Heart right ventricle (tissue), 16 donors: ENCODE measurements around the gene SLC39A9. TPM values are rescaled to one million over a fixed set of nuclear protein-coding genes. Genes with fewer than 3 reads are reported as not detected.

Experiments
- ATAC-seq, 8 donors: fragments of 200-7000 bp; cut with Tn5 transposase; one replicate each; pipeline ENCODE4 v1.9.1; 2020; ENCODE audit warnings: mild to moderate bottlenecking in 8 of 8, moderate library complexity in 8 of 8, moderate number of reproducible peaks in 1 of 8
- DNase-seq, 2 donors: peaks; one replicate each; pipeline ENCODE4 v3.0.0-alpha.2; 2020
- H3K27ac ChIP-seq, 10 donors: fragments of 200-600 bp; sonication (generic) in 2 of 10; one replicate each; pipeline versions ENCODE4 v1.5.0 to v1.8.0; 2020 to 2022; ENCODE audit warnings: mild to moderate bottlenecking in 3 of 10
- H3K27me3 ChIP-seq, 7 donors: fragments of 200-600 bp; one replicate each; pipeline ENCODE4 v1.8.0; 2021 to 2022; ENCODE audit warnings: mild to moderate bottlenecking in 2 of 7
- H3K36me3 ChIP-seq, 9 donors: fragments of 200-600 bp; sonication (generic) in 1 of 9; one replicate each; pipeline versions ENCODE4 v1.5.0 to v1.8.0; 2020 to 2022; ENCODE audit warnings: mild to moderate bottlenecking in 2 of 9
- H3K4me1 ChIP-seq, 9 donors: fragments of 200-600 bp; sonication (generic) in 1 of 9; one replicate each; pipeline versions ENCODE4 v1.5.0 to v1.8.0; 2020 to 2022; ENCODE audit warnings: mild to moderate bottlenecking in 4 of 9
- H3K4me3 ChIP-seq, 10 donors: fragments of 200-600 bp; sonication (generic) in 2 of 10; one replicate each; pipeline versions ENCODE4 v1.5.0 to v1.8.0; 2020 to 2022; ENCODE audit warnings: mild to moderate bottlenecking in 7 of 10, moderate library complexity in 2 of 10
- H3K9me3 ChIP-seq, 11 donors: fragments of 200-600 bp in 10 of 11; sonication (generic) in 2 of 11; one replicate each; pipeline versions ENCODE4 v1.5.0 to v1.8.0; 2013 to 2022; ENCODE audit warnings: mild to moderate bottlenecking in 2 of 11, control low read depth in 1 of 11, moderate library complexity in 1 of 11
- CTCF ChIP-seq, 9 donors: fragments of 200-600 bp; sonication (generic) in 2 of 9; IDR thresholded peaks; one replicate each; pipeline versions ENCODE4 v1.5.0 to v1.8.0; 2021 to 2022; ENCODE audit warnings: antibody characterized with exemption in 9 of 9, mild to moderate bottlenecking in 5 of 9, moderate library complexity in 1 of 9
- WGBS, 2 donors: extraction: QIAGEN DNeasy Blood & Tissue Kit; methylation state at CpG; one replicate each; pipeline ENCODE4 v1.1.7; 2013; ENCODE audit warnings: inconsistent platforms in 1 of 2; 5-methylcytosine and 5-hydroxymethylcytosine counted together
- intact Hi-C, 10 donors: fragments of 100-400 bp; cut with DNase I; formaldehyde crosslinking; loops; one replicate each; pipeline versions ENCODE4 v1.11.1 to v1.14.2; 2022
- polyA plus RNA-seq, 2 donors: library from polyadenylated mRNA; stranded (reverse); fragments of 200-250 nt; gene quantifications; one replicate each; pipeline ENCODE4 v1.2.3, GENCODE V29; 2013
- total RNA-seq, 10 donors: library from RNA; stranded (reverse); fragmentation: NEBNext Ultra II Directional in 3 of 10; extraction: Animal tissue kit (Norgen Biotek cat#: 25700) in 3 of 10; gene quantifications; one replicate each; pipeline versions ENCODE4 v1.2.1 to v1.2.4, GENCODE V29; 2021 to 2023
- donor health status: Arrhythmogenic right ventricular cardiomyopathy.
- donor health status: ischemic (EF 13 %, LVEDD 7.1; RV severe dilation, severe dysfunction).
- donor health status: healthy with polysubstance abuse.
- donor health status: DM: no; HTN: yes; CAD: no.
- donor health status: DM: no; HTN: no; CAD: no.
- donor health status: ischemic (EF 25% LVEDD 6.9; RV normal size, moderate dysfunction).
- donor health status: ischemic (EF 25% LVEDD 5.7; RV mildly dilated, moderate dysfunction).
- donor health status: healthy.
- donor health status: DM: yes; HTN: yes; CAD: no.
- donor health status: Ischemic cardiomyopathy.
- donor health status: ischemic (EF 35%, LVEDD 5.7; RV mildly dilated, moderate dysfunction).
- donor health status: nonischemic (EF 11% LVEDD 7.7; RV severe dilation, severe dysfunction).
- donor health status: DM: yes; HTN: yes; CAD: no.
- donor health status: PGD.
- donor health status: ischemic (EF 29% LVEDD 5.4; RV normal size, mild dysfunction).
- donor health status: nonischemic (EF 23%, LVEDD 6.1; RV moderate dilation, normal function).

The SLC39A9 gene
- total and polyA plus RNA-seq, 12 donors = 11.1 to 28.3 (median 21.4) TPM

- no peak for DNase-seq
- peaks cover 0 to 8% (median 0%) of the 10 kb centered on the region in 9 donors for H3K4me1 ChIP-seq
- H3K27ac ChIP-seq = no peak overlapping the region
- 85 to 86% methylated on average over 5 of the region's 5 CpGs for WGBS, 2 donors
- intact Hi-C loops = no loop called here
- TF ChIP-seq CTCF (IDR thresholded peaks at IDR 0.05) = no peak
- H3K4me3 ChIP-seq = no peak overlapping the region
- no peaks in the 10 kb centered on the region for H3K9me3 ChIP-seq
- ATAC-seq = no peak
- peaks cover 0 to 38% (median 4%) of the 10 kb centered on the region in 9 donors for H3K36me3 ChIP-seq
- no peaks in the 10 kb centered on the region for H3K27me3 ChIP-seq
Observed at GRCh38 chr14:69441948-69442347, 43.5 kb downstream of the SLC39A9 start.

- ATAC-seq (no peak), DNase-seq (no peak)
- peaks cover 0 to 8% (median 0%) of the 10 kb centered on the region in 9 donors for H3K4me1 ChIP-seq
- no peaks in the 10 kb centered on the region for H3K27me3 ChIP-seq
- H3K36me3 ChIP-seq = peaks cover 0 to 41% (median 4%) of the 10 kb centered on the region in 9 donors
- H3K27ac ChIP-seq = no peak overlapping the region
- 98 to 99% methylated on average over 5 of the region's 5 CpGs for WGBS, 2 donors
- no peak overlapping the region for H3K4me3 ChIP-seq
- no peaks in the 10 kb centered on the region for H3K9me3 ChIP-seq
- TF ChIP-seq CTCF (IDR thresholded peaks at IDR 0.05) = no peak
- intact Hi-C loops = no loop called here
Observed at GRCh38 chr14:69443296-69443805, 44.9 kb downstream of the SLC39A9 start.

- WGBS, 2 donors = 97 to 99% methylated on average over 8 of the region's 8 CpGs
- ATAC-seq = no peak
- TF ChIP-seq CTCF (IDR thresholded peaks at IDR 0.05) = no peak
Observed at GRCh38 chr14:69449216-69449615, 50.7 kb downstream of the SLC39A9 start.

GRCh38 chr14:69451941-69452340, 53.4 kb downstream of the SLC39A9 start:
- Histone ChIP-seq H3K4me1 (no peaks in the 10 kb centered on the region), H3K36me3 (peaks cover 0 to 52% (median 13%) of the 10 kb centered on the region in 9 donors), H3K9me3 (no peaks in the 10 kb centered on the region), H3K4me3 (no peak overlapping the region), H3K27me3 (no peaks in the 10 kb centered on the region), H3K27ac (no peak overlapping the region)
- intact Hi-C loops = loop anchor here in 1 of 10 donors (10.0 kb wide), 1 partner anchor 317 kb away; no protein-coding TSS in a partner anchor
- ATAC-seq = no peak
- no peak for DNase-seq
- TF ChIP-seq CTCF (IDR thresholded peaks at IDR 0.05) = no peak
- 94% methylated on average over 2 of the region's 2 CpGs for WGBS, 2 donors

More at GRCh38 chr14:69449216-69449615, 50.7 kb downstream of the SLC39A9 start:
- Histone ChIP-seq H3K27ac (no peak overlapping the region), H3K9me3 (no peaks in the 10 kb centered on the region), H3K4me3 (no peak overlapping the region), H3K27me3 (no peaks in the 10 kb centered on the region), H3K36me3 (peaks cover 0 to 32% (median 7%) of the 10 kb centered on the region in 9 donors), H3K4me1 (no peaks in the 10 kb centered on the region)
- DNase-seq = no peak
- intact Hi-C loops = no loop called here
